ENCODE measurements around the gene BLMH. TPM values are rescaled to one million over a fixed set of nuclear protein-coding genes. Genes with fewer than 3 reads are reported as not detected.

Gene BLMH
- total RNA-seq, 1 experiment from 2014 or later = 48.8 TPM

DNA sequence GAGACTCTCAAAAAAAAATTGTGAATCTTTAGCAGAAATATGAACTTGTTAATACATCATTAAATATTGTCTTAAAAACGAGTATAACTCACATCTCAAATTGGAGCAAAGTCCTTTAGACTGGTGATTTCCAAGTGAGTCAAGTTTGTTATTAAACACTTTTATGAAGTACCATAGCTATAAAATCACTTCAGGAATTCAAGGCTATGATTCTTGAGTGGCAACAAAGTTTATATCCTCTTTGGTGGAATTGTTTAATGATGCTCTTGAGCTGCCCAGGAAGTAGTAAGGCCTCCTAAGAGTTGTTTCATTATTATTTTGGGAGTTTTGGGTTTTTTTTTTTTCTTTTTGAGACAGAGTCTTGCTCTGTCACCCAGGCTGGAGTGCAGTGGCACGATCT lies 16.7 kb upstream of the BLMH start:
- no peak for DNase-seq (ENCODE audit: low spot score)

DNA sequence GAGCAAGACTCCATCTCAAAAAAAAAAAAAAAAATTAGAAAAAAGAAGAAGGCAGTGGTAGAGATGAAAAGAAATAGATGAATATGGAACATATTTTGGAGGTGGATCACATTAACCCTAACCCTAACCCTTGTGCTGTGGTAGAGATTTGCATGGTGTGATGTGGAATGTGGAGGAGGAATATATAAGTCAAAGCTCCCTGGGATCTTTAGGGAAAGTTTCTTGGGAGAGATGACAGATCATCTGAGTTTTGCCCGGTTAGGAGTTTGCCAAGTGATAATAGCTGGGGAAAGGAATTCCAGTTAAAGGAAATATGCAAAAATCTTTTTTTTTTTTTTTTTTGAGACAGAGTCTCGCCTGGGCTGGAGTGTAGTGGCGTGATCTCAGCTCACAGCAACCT lies 13.0 kb upstream of the BLMH start:
- no peak for DNase-seq (ENCODE audit: low spot score)

DNA sequence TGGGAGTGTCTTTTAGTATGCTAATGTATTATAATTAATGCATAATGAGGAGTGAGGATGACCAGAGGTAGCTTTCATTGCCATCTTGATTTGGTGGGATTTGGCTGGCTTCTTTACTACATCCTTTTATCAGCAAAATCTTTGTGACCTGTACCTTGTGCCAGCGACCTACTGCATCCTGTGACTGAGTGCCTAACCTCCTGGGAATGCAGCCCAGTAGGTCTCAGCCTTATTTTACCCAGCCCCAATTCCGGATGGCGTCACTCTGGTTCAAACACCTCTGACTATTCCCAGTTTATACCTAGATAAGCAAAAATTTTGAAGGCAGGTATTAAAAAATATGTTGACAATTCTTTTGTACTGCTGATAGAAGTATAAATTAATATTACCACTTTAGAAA lies 10.5 kb upstream of the BLMH start:
- no peak for DNase-seq (ENCODE audit: low spot score)

DNA sequence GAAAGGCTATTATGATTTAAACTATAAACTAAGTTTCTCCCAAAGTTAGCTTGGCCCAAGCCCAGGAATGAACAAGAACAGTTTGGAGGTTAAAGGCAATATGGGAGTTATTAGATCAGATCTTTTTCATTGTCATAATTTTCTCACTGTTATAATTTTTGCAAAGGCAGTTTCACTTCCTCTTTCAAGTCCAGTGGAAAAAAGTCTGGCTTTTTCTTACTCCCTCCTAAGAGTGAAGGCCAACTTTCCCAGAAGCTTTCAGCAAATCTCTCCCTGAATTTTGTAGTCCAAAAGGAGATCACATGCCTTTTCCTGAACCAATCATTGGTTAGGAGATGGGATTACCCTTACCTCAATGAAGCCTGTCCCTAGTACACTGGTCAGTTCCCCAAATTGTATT lies 9.1 kb upstream of the BLMH start:
- no peak for DNase-seq (ENCODE audit: low spot score)

DNA sequence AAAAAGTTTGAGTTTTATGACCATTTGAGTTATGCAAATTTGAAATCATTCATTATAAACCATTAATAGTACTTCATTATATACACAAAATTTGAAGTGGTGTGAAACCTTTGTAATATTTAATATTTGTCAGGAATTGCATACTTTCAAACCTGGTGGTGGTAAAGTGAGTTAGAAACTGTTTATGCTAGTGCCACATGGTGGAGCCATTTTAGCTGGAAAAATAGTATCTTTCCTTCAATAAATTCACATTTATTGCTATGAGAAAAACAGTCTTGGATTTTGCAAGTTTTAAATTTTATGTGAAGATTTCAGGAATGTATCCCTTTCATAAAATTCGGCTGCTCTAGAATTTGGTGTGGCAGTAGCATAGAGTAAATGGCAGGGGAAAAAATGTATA lies 7.3 kb upstream of the BLMH start:
- DNase-seq (ENCODE audit: low spot score) = no peak

DNA sequence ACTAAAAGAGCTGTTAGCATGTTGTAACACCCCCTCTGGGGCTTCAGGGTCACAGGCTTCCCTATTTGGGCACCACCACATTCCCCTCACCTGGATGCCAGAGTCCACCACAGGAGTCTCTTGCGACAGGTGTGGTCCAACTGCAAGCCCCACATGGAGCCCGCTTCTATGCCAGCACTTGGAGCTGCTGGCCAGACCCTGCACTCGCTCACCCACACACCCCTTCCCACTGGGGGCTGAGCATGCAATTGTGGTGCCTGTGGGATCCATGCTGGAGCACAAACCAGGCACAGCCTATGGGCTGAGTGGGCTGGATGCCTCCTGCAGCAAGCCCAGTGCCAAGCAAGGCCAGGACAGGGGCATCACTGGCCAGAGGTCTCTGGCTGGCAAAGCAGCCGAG lies 6.0 kb upstream of the BLMH start:
- DNase-seq (ENCODE audit: low spot score) = no peak

DNA sequence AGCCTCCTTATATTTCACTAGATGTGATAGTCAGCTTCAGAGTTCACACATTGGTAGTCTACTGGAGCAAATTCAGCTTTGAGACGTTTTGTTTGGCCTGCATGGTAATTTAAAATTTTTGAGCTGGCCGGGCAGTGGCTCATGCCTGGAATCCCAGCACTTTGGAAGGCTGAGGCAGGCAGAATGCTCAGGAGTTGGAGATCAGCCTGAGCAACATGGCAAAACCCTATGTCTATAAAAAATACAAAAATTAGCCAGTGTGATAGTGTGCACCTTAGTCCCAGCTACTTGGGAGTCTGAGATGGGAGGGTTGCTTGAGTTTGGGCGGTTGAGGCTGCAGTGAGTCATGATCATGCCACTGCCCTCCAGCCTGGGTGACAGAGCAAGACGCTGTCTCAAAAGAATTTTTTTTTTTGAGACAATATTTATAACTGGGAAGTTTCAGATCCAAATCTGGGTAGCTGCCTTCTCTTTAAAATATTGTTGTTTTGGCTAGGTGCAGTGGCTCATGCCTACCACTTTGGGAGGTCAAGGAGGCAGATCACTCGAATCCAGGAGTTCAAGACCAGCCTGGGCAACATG lies 4.8 kb upstream of the BLMH start:
- DNase-seq (ENCODE audit: low spot score) = no peak

DNA sequence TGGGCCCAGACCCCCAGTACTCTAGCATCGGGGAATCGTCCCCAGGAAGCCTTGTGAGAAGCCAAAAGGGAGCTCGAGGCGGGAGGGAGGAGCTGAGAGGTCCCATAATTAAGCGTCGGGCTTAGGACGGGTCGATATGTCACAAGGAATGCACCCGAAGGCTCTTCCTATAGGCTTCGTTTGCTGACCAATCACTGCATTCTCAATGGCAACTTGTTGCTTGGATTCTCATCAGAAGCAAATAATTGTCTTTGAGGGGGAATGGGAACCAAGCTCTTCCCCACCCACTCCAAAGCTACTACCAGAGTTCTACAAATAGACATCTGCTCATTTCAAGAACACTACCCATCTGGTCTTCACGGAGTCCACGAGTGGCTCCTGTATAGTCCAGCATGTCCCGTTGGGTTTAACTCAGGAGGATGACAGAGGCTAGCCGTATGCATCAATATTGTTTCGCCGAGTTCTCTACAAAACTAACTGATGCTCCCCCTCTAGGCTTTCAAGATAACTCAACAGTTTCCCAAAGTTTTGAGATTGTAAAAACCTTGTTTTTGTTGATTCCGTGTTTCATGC lies 628 bp upstream of the BLMH start:
- DNase-seq (ENCODE audit: low spot score) = peak; percentile 11

DNA sequence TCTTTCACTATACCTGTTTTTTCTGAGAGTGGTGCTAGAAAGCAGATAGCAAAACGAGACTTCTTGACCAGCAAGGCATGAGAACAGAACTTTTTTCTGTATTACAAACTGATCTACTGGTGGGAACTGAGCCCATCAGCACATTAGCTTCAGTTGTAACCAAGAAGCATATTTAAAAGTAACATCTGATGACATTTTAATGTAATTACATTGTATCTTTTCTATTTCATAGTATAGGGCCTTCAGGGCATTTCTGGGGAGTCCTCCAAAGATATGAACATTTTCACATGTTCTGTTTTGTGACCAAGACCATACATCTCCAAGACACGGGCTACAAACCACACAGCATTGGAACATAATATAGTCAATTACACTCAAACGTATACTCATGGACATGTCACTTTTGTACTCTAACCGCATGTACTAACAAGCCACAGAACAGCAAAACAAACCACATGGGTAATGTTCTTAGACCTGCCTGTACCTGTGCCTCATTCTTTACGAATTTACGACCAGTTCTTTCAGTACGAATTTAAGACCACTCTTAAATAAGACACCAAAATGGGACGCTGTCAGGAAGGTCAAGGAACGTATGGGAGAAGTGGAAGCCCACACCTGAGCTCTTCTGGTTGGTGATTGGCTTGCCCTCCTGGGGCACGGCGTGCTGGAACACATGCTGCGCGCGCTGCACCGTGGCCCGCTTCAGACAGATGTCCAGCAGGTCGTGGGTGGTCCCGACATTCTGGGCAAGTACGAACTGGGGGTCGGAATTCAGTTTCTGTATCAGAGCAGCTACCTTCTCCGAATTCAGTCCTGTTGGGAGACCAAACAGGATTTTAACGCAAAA lies 825 bp downstream of the BLMH start:
- peak; percentile 14 for DNase-seq (ENCODE audit: low spot score)

DNA sequence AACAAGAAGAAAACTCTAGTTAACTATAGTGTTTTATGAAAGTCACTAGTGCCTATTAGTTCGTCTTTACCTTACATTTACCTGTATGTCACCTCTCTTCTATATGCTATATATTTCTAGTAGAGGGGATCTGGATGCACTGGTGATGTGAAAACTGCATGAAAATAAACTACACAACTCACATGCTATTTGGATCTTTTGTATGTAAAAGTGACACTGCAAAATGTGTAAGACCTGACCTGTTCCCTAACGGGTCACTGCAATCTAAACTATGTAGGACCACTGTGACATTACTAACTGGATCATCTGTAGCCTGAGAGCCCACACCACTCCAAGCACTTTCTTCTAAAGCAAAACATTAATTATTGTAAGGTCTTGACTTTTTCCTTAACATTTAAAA lies 1.7 kb downstream of the BLMH start:
- DNase-seq (ENCODE audit: low spot score) = no peak

DNA sequence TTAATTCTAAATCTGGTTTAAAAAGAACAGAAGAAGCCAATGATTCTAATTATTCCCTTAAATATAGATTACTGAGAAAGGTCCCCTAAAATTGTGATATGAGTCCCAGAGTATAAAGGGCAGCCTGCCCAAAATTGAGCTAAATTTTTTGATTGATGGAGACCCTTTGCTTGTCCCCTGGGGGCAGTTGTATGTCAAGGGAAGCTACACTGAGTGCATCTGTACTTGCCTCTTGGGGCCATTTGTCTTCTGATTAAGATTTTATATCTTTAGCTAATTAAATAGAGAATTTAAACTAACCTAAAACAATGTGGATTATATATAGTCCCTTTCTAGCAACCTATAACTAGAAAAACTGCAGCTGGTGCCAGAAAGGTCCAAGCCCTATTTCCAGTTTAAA lies 12.6 kb downstream of the BLMH start:
- DNase-seq (ENCODE audit: low spot score) = no peak

DNA sequence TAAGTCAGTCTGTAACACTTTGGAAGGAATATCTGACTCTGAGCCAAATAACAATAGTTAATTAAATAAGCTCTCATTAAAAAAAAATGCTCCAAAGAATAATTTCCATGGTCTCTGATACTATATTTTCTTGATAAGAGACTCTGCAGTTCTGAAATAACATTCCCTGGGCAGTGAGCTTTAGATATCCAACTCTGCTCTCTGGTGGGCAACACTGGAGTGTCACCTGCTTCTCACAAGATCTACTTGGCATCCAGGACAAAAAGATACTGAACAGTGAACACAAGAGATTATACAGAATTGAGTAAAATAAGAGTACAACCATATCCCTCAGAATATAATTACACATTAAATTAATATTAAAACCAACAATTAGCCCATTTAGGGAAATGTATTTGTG lies 13.7 kb downstream of the BLMH start:
- peak; percentile 22 for DNase-seq (ENCODE audit: low spot score)

DNA sequence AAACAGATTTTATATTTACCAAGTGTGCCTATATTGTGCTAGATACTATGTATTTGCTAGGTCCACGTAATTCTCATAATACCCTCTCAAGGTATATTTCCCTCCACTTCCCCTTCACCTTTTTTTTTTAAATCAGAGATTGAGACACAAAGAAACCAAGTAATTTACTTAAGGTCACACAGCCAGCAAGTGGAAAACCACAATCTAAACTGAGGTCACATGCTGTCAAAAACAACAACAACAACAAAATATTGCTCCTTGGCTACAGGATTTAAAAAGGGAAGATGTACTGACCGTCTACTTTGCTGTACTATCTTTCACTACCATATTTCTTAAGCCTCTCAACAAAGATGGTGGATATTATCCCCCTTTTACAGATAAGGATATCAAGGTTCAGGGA lies 15.8 kb downstream of the BLMH start:
- no peak for DNase-seq (ENCODE audit: low spot score)

DNA sequence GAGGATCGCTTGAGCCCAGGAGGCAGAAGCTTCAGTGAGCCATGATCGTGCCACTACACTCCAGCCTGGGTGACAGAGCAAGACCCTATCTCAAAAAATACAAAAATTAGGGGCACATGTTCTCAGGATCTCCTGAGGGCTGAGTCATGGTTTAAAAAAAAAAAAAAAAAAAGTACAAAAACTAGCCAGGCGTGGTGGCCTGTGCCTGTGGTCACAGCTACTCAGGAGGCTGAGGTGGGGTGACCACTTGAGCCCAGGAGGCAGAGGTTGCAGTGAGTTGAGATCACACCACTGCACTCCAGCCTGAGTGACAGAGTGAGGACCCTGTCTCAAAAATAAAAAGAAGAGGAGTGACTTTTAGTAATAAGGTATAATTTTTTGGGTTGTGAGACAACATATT lies 16.9 kb downstream of the BLMH start:
- DNase-seq (ENCODE audit: low spot score) = no peak

DNA sequence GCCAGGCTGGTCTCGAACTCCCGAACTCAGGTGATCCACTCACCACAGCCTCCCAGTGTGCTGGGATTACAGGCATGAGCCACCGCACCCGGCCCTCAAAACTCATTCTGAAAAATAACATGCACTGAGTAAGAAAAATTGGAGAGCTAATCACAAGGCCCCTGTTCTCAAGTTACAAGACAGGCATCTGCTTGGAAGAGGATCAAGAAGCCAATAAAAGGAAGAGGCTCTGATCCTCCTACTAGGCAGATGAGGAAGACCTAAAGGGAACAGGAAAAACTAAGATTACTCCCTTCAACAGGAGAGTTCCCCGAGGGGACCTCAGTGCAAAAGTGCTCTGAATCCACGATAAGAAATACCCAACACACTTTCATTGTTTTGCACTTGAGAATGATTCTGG lies 18.4 kb downstream of the BLMH start:
- no peak for DNase-seq (ENCODE audit: low spot score)

DNA sequence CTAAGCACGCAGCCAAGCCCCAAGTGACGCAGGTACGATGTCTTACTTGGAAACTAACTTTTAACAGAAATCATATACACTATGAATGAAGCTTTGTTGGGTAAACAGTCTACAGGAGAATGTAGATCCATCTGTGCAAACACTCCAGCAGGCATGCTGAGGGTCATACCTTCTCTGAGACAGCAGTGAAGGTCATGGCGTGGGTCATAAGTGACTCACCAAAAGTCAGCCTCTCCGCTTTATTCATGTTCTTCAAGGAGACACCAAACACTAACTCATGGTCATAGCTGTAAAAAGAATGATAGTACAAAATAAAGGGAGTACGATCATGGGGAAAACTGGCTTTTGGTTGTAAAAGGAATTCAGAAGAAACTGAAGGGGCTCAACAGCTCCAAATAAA lies 20.6 kb downstream of the BLMH start:
- DNase-seq (ENCODE audit: low spot score) = no peak

DNA sequence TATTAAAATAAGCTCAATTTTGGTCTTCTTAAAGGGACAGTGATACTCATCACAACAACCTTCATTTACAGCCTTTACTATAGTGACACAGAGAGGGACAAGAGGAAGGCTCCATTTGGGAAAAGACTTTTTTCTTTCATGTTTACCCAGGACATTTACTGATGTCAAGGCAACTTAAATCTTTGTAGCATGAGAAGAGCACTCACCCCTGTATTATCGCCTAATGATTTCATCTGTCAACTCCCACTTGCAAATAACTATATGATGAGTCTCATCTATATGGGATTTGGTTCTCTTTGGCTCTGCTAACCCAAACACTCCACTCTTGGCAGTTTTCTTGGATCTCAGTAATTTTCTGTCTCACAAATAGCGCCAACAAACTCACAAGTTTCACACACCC lies 24.1 kb downstream of the BLMH start:
- DNase-seq (ENCODE audit: low spot score) = no peak

DNA sequence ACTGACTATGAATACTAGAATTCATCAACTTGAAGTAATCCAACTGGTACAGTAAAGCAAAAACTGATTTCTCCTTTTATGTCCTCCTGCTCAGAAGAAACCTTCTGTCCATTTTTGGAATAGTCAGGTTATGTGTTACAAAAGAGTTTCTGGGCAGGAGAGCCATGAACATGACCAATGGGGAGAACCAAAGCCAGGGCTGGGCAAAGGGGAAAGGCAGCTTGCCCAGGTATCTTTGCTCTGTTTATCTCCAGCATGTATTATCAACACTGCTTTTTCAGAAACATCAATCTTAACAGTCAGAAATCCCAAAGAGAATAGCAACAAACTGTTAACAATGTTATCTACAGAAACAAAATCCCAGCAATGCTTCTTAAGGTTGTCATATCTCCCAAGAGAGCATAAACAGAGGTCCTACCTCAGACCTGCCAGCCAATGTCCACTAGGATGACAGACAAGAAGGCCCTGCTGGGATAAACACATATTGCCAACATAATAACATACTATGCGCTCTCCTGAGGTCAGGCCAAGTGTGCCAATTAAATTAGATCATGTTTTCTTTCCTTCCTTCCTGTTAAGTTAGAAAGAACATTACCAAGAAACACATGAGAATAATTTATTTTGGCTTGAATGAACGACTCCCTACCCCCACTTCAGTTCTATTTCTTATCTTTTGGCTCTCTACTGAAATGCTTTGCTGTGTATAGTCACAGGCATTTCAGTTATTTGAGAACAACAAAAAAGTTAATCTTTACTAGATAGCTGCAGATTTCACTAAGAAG lies 28.0 kb downstream of the BLMH start:
- no peak for DNase-seq (ENCODE audit: low spot score)

DNA sequence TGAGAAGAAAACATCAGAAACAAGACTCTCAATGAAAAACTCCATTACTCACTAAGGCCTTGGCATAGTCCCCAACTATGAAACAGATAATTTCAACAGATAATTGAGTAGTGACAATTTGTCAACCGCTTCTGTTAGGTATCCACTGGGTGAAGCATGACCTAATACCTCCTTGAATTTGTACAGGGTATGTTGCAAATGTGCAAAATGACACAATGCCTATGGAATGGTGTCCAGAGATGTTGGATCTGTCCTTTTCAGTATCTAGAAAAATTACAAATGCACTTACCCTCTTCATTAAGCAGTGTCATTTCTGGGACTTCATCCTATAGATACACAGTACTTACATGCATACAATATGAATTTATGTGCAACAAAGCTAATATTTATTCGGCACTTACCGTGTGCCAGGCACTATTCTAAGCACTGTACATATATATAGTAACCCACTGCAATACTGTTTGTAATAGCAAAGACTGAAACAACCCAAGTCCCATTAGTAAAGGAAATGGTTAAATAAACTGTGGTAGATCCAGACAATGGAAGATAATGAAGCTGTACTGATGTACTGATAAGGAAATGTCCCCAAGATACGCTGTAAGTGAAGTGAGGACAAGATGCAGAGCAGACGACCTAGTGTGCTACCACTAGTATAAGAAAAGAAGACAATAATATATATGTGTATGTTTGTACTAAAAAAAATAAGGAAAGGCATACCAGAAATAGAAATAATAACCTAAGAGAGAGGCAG lies 34.8 kb downstream of the BLMH start:
- DNase-seq (ENCODE audit: low spot score) = no peak

DNA sequence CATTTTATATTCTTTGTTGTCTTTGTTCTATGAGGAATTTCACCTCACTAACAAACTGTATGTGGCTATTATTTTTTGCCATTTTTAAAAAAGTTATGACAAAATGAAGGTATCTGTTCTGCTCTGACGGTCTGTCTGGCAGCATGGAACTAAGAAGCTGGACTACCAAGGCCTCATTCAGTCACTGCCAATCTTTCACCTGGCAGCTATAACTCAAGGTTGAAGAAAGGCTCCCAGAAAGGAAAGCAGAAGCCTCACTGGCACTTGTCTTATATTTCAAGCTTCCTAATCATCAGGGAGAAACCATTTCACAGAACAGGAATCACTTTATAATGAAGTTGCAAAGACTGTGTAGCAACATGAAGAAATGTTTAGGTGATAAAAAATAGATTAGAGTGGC lies 37.6 kb downstream of the BLMH start:
- no peak for DNase-seq (ENCODE audit: low spot score)

DNA sequence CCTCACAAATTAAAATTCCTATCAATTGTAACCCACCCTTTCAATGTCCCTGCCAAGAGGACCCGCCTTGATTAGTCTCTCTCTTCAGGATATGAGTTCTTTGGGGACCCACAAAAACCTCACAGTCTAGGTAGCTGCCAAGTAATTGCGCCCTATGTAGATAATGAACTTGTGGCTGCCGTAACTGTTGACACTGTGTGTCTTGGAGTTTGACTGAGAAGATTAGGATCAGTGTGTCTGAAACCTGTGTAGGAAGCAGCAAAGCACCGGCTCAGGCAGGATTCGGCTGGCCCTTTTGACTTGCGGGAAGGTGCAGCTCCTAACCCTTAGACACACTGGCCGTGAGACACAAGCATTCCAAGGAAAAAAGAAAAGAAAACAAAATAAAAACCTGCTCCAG lies 38.4 kb downstream of the BLMH start:
- DNase-seq (ENCODE audit: low spot score) = no peak

DNA sequence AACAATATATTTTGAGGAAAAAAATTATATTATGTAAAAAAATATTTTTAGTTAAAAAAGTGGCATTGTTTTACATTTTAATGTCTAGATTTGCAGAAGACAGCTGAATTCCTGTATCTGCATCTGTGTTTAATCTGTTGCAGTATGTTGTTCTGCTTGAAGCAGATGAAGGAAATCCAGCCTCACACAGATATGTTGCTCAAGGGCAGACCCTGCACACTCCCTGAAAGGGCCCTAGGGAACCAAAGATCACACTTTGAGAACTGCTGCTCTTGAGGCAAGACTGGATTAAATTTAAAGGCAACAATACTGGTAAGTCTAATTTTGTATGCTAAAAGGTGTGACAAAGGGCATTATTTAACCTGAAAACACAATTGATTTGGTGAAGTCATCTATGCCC lies 39.8 kb downstream of the BLMH start:
- DNase-seq (ENCODE audit: low spot score) = no peak

All from H4 (cell line).